ENCODE results near the gene ATAD1.
"Not testable (repeated sequence)": the region's sequence is repeated elsewhere in the genome, so short reads cannot be mapped to it uniquely, and the experiment has no call there.

The ATAD1 gene

GRCh38 chr10:87846023-87846422 lies 28.0 kb upstream of the ATAD1 start:
- DNase-seq (ENCODE audit: low spot score), result no peak

- no peak for DNase-seq (ENCODE audit: low spot score)
Measured at GRCh38 chr10:87845624-87845998, 27.6 kb upstream of the ATAD1 start.

- DNase-seq (ENCODE audit: low spot score), result no peak
Measured at GRCh38 chr10:87844837-87845623, 27.0 kb upstream of the ATAD1 start.

GRCh38 chr10:87843714-87844113 lies 25.7 kb upstream of the ATAD1 start:
- no peak for DNase-seq (ENCODE audit: low spot score)

GRCh38 chr10:87842776-87843497 lies 24.9 kb upstream of the ATAD1 start:
- no peak for DNase-seq (ENCODE audit: low spot score)

- DNase-seq (ENCODE audit: low spot score), result no peak
Measured at GRCh38 chr10:87842220-87842641, 24.2 kb upstream of the ATAD1 start.

- DNase-seq (ENCODE audit: low spot score), result no peak
Measured at GRCh38 chr10:87841186-87841585, 23.2 kb upstream of the ATAD1 start.

- no peak for DNase-seq (ENCODE audit: low spot score)
Measured at GRCh38 chr10:87838650-87839049, 20.6 kb upstream of the ATAD1 start.

GRCh38 chr10:87837445-87837844 lies 19.4 kb upstream of the ATAD1 start:
- no peak for DNase-seq (ENCODE audit: low spot score)

- DNase-seq (ENCODE audit: low spot score), result no peak
Measured at GRCh38 chr10:87836098-87836497, 18.1 kb upstream of the ATAD1 start.

- DNase-seq (ENCODE audit: low spot score), result no peak
Measured at GRCh38 chr10:87829986-87830729, 12.1 kb upstream of the ATAD1 start.

- not testable (repeated sequence) for DNase-seq (ENCODE audit: low spot score)
Measured at GRCh38 chr10:87829051-87829450, 11.0 kb upstream of the ATAD1 start.

GRCh38 chr10:87827681-87828080 lies 9.7 kb upstream of the ATAD1 start:
- DNase-seq (ENCODE audit: low spot score), result no peak

GRCh38 chr10:87826653-87827052 lies 8.6 kb upstream of the ATAD1 start:
- DNase-seq (ENCODE audit: low spot score), result no peak

GRCh38 chr10:87819289-87819585 lies 1.2 kb upstream of the ATAD1 start:
- DNase-seq (ENCODE audit: low spot score), result no peak

GRCh38 chr10:87818505-87819288 lies 671 bp upstream of the ATAD1 start:
- DNase-seq (ENCODE audit: low spot score), result peak; percentile 8

- no peak for DNase-seq (ENCODE audit: low spot score)
Measured at GRCh38 chr10:87816898-87817608, 973 bp downstream of the ATAD1 start.

GRCh38 chr10:87816163-87816897 lies 1.7 kb downstream of the ATAD1 start:
- DNase-seq (ENCODE audit: low spot score), result no peak

GRCh38 chr10:87804939-87805569 lies 13.0 kb downstream of the ATAD1 start:
- no peak for DNase-seq (ENCODE audit: low spot score)

GRCh38 chr10:87803831-87804230 lies 14.2 kb downstream of the ATAD1 start:
- DNase-seq (ENCODE audit: low spot score), result no peak

Measured in HuH-7 (cell line).